Fibroblast of lung (primary cell): ENCODE measurements around the gene GABRR2. TPM values are rescaled to one million over a fixed set of nuclear protein-coding genes. Genes with fewer than 3 reads are reported as not detected.

Experiments
- DNase-seq, 2 donors: peaks; one replicate each; pipeline versions ENCODE4 v3.0.0 to v3.0.0-alpha.2; 2010; ENCODE audit warnings: low read depth in 2 of 2
- H2AFZ ChIP-seq: 2 replicates; pipeline ENCODE4 v1.5.1; 2012; ENCODE audit warnings: low read length, control low read depth, inconsistent platforms
- H3K27ac ChIP-seq: 2 replicates; pipeline ENCODE4 v1.5.1; 2011; ENCODE audit warnings: low read length, control low read depth; ENCODE audit not compliant: insufficient read depth
- H3K27me3 ChIP-seq: 2 replicates; pipeline ENCODE4 v1.5.1; 2011; ENCODE audit warnings: mild to moderate bottlenecking, low read length; ENCODE audit not compliant: control insufficient read depth, insufficient read depth
- H3K36me3 ChIP-seq: 2 replicates; pipeline ENCODE4 v1.5.1; 2011; ENCODE audit warnings: low read length; ENCODE audit not compliant: control insufficient read depth, insufficient read depth
- H3K4me1 ChIP-seq: 2 replicates; pipeline ENCODE4 v1.5.1; 2011; ENCODE audit warnings: low read length; ENCODE audit not compliant: control insufficient read depth, insufficient read depth; ENCODE audit errors: extremely low read depth
- H3K4me2 ChIP-seq: 2 replicates; pipeline ENCODE4 v1.5.1; 2011; ENCODE audit warnings: low read length, control low read depth; ENCODE audit not compliant: insufficient read depth; ENCODE audit errors: extremely low read depth
- H3K4me3 ChIP-seq, 4 experiments: fragments of 200-600 bp in 1 of 4; sonication (generic) in 1 of 4; replicated peaks in 1 of 4; 2 replicates each; pipeline ENCODE4 v1.5.1; 2011 to 2016; ENCODE audit warnings: low read length in 4 of 4, low read depth in 3 of 4, mild to moderate bottlenecking in 3 of 4, control low read depth in 2 of 4, inconsistent platforms in 1 of 4, mixed read lengths in 1 of 4; ENCODE audit not compliant: insufficient read depth in 1 of 4; ENCODE audit errors: control extremely low read depth in 1 of 4
- H3K79me2 ChIP-seq: 2 replicates; pipeline ENCODE4 v1.5.1; 2012; ENCODE audit warnings: mild to moderate bottlenecking, low read length, inconsistent platforms; ENCODE audit not compliant: control insufficient read depth, insufficient read depth
- H3K9ac ChIP-seq: 2 replicates; pipeline ENCODE4 v1.5.1; 2011; ENCODE audit warnings: mild to moderate bottlenecking, low read length, control low read depth; ENCODE audit not compliant: insufficient read depth
- H3K9me3 ChIP-seq: 2 replicates; pipeline ENCODE4 v1.5.1; 2012; ENCODE audit warnings: low read depth, low read length; ENCODE audit not compliant: control insufficient read depth, insufficient read depth
- H4K20me1 ChIP-seq: 2 replicates; pipeline ENCODE4 v1.5.1; 2011; ENCODE audit warnings: low read length; ENCODE audit not compliant: control insufficient read depth, insufficient read depth; ENCODE audit errors: extremely low read depth
- EZH2 ChIP-seq: IDR thresholded peaks from 2 replicates; pipeline ENCODE4 v1.5.1; 2012; ENCODE audit warnings: low read length, control low read depth, mild to moderate bottlenecking; ENCODE audit errors: missing control alignments
- polyA plus RNA-seq, 2 donors: library from polyadenylated mRNA; depleted of rRNA in 1 of 2; stranded (reverse) in 1 of 2; unstranded in 1 of 2; fragments of >200 nt; gene quantifications; 2 replicates each; pipeline ENCODE4 v1.2.1, GENCODE V29; 2011 to 2012; ENCODE audit warnings: missing spikeins in 1 of 2
- total RNA-seq: library from RNA; depleted of rRNA; stranded (reverse); fragments of >200 nt; gene quantifications from 2 replicates; pipeline ENCODE4 v1.2.1, GENCODE V29; 2014
- TF ChIP-seq, protein P1 (sequence below), 2 donors: IDR thresholded peaks in 1 of 2; conservative IDR thresholded peaks in 1 of 2; 1 replicate in 1 of 2; 2 replicates in 1 of 2; pipeline ENCODE4 v1.5.1; 2011 to 2012; ENCODE audit warnings: low read length in 2 of 2, control low read depth in 1 of 2, inconsistent platforms in 1 of 2, low read depth in 1 of 2, mild to moderate bottlenecking in 1 of 2

Gene GABRR2
- total and polyA plus RNA-seq, 2 donors (not counting 1 experiment from before 2014, with no cell fraction given): 0.05 to 0.17 TPM

DNA sequence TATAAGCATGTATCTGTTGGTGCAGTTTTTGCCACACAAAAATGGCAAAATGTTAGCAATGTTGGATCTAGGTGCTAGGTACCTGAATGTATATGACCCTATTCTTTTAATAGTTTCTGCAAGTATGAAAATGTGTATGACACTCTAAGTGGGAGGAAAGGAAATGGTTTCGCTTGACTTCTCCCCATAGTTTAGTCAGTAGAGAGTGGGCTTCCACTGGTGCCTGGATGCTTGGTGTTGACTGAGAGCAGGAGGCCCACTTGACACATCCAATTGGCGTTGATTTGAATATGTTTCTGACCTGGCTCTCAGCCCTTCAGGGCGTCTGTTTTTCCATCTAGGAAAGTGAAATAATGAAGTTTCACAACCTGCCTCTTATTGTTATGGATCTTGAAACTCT is 56.2 kb downstream of the GABRR2 start:
- Histone ChIP-seq H4K20me1 (no peaks in the 10 kb centered on the region), H3K4me2 (no peak overlapping the region), H3K27me3 (no peaks in the 10 kb centered on the region), H3K9me3 (no peaks in the 10 kb centered on the region), H3K36me3 (no peaks in the 10 kb centered on the region), H3K79me2 (no peaks in the 10 kb centered on the region), H3K4me3 (no peak overlapping the region), H2AFZ (no peak overlapping the region), H3K9ac (no peak overlapping the region), H3K27ac (no peak overlapping the region), H3K4me1 (no peaks in the 10 kb centered on the region)
- no peak for TF ChIP-seq EZH2
- TF ChIP-seq, protein P1, sequence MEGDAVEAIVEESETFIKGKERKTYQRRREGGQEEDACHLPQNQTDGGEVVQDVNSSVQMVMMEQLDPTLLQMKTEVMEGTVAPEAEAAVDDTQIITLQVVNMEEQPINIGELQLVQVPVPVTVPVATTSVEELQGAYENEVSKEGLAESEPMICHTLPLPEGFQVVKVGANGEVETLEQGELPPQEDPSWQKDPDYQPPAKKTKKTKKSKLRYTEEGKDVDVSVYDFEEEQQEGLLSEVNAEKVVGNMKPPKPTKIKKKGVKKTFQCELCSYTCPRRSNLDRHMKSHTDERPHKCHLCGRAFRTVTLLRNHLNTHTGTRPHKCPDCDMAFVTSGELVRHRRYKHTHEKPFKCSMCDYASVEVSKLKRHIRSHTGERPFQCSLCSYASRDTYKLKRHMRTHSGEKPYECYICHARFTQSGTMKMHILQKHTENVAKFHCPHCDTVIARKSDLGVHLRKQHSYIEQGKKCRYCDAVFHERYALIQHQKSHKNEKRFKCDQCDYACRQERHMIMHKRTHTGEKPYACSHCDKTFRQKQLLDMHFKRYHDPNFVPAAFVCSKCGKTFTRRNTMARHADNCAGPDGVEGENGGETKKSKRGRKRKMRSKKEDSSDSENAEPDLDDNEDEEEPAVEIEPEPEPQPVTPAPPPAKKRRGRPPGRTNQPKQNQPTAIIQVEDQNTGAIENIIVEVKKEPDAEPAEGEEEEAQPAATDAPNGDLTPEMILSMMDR (conservative IDR thresholded peaks at IDR 0.05 in 1 of 2, IDR thresholded peaks at IDR 0.05 in 1 of 2; ENCODE audit: low read depth in 1 of 2, low read length in 2 of 2): no peak
- DNase-seq: no peak

DNA sequence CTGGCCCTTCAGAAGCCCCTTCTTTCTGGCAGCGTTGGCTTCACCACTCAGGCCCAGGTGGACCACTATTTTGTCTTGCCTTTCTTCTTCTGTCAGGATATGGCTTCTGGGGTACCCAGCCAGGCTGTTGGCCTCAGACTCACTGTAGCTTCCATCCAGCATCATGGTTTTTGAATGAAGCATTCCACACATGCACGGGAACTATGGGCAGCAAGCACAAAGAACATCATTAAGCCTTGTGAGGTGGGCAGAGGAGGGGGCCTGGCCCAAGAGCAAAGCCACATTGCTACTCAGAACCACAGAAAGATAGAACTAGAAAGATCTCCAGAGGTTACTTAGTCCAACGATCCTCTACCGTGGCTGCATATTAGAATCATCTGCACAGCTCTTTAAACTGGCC is 57.3 kb downstream of the GABRR2 start:
- no peaks in the 10 kb centered on the region for H3K27me3 ChIP-seq
- no peak for DNase-seq
- H4K20me1 ChIP-seq: no peaks in the 10 kb centered on the region
- H3K27ac ChIP-seq: no peak overlapping the region
- no peaks in the 10 kb centered on the region for H3K4me1 ChIP-seq
- no peak overlapping the region for H3K4me2 ChIP-seq
- H3K36me3 ChIP-seq: no peaks in the 10 kb centered on the region
- H3K9me3 ChIP-seq: no peaks in the 10 kb centered on the region
- H2AFZ ChIP-seq: no peak overlapping the region
- no peak overlapping the region for H3K9ac ChIP-seq
- no peak for TF ChIP-seq EZH2
- TF ChIP-seq, protein P1 (conservative IDR thresholded peaks at IDR 0.05 in 1 of 2, IDR thresholded peaks at IDR 0.05 in 1 of 2; ENCODE audit: low read depth in 1 of 2, low read length in 2 of 2): no peak
- no peaks in the 10 kb centered on the region for H3K79me2 ChIP-seq
- no peak overlapping the region for H3K4me3 ChIP-seq

GRCh38 chr6:89257346-89257745 is 57.8 kb downstream of the GABRR2 start:
- Histone ChIP-seq H3K9ac (no peak overlapping the region), H3K4me2 (no peak overlapping the region), H3K79me2 (no peaks in the 10 kb centered on the region), H3K4me3 (no peak overlapping the region), H3K27me3 (no peaks in the 10 kb centered on the region), H3K27ac (no peak overlapping the region), H3K9me3 (no peaks in the 10 kb centered on the region), H2AFZ (no peak overlapping the region), H3K4me1 (no peaks in the 10 kb centered on the region), H3K36me3 (no peaks in the 10 kb centered on the region), H4K20me1 (no peaks in the 10 kb centered on the region)
- TF ChIP-seq, protein P1 (conservative IDR thresholded peaks at IDR 0.05 in 1 of 2, IDR thresholded peaks at IDR 0.05 in 1 of 2; ENCODE audit: low read depth in 1 of 2, low read length in 2 of 2): no peak
- no peak for TF ChIP-seq EZH2
- DNase-seq: no peak
